Measurements from ENCODE around the gene CERS2. TPM values are rescaled to one million over a fixed set of nuclear protein-coding genes. Genes with fewer than 3 reads are reported as not detected.

CERS2 gene
- polyA plus RNA-seq, 1 of the 3 experiments (the other 2 are of a cell fraction), result 150 TPM

GRCh38 chr1:151008244-151009205 lies 33.9 kb upstream of the CERS2 start, which contains the start of gene PRUNE1:
Gene PRUNE1 (plus strand): TSS chr1:151008449. CDS start chr1:151008633, 184 bp downstream.
- no peaks in the 10 kb centered on the region for H4K20me1 ChIP-seq (ENCODE audit: insufficient read depth)
- H2AFZ ChIP-seq (ENCODE audit: low read depth), result peak within 1 kb of the TSS; percentile 93
- H3K36me3 ChIP-seq (replicated peaks in 1 of 2; ENCODE audit: control insufficient read depth in 1 of 2, insufficient read depth in 2 of 2, low read length in 1 of 2), result peaks cover 0 to 3% of the 10 kb centered on the region in 2 experiments
- no peaks in the 10 kb centered on the region for H3K27me3 ChIP-seq (ENCODE audit: insufficient read depth)
- H3K4me3 ChIP-seq (ENCODE audit: low read depth in 2 of 2, low read length in 1 of 2), result peak within 1 kb of the TSS; percentile 77 to 80
- H3K4me2 ChIP-seq, result peak within 1 kb of the TSS; percentile 91
- H3K9ac ChIP-seq, result peak within 1 kb of the TSS; percentile 84
- H3K4me1 ChIP-seq (ENCODE audit: control insufficient read depth in 1 of 2, insufficient read depth in 2 of 2, low read depth in 1 of 2, low read length in 1 of 2), result peaks cover 6 to 30% of the 10 kb centered on the region in 2 experiments; a peak in 2 of 4 replicates
- peaks cover 15% of the 10 kb centered on the region for H3F3A ChIP-seq (replicated peaks; ENCODE audit: insufficient read depth)
- ChIA-PET POLR2A (no interaction called here), CTCF (interaction anchor here (2.3 kb wide), 1 partner anchor 16 kb away, joined by 7 read pairs; no protein-coding TSS in a partner anchor)
- peaks cover 24% of the 10 kb centered on the region; the same call in 1 of the 2 replicates for H3K79me2 ChIP-seq (ENCODE audit: insufficient read depth)
- 5% methylated on average over 34 of the region's 69 CpGs for WGBS (ENCODE audit: low lambda C conversion rate)
- H3K27ac ChIP-seq (ENCODE audit: low read depth in 2 of 2, low read length in 1 of 2), result peak within 1 kb of the TSS; percentile 79 to 86
- peak; percentile 97 for DNase-seq
- no peaks in the 10 kb centered on the region for H3K9me2 ChIP-seq
- H3K9me3 ChIP-seq, result no peaks in the 10 kb centered on the region
- TF ChIP-seq MEF2A (IDR thresholded peaks at IDR 0.05; ENCODE audit: borderline replicate concordance, low read depth) (no peak), MAX (IDR thresholded peaks at IDR 0.05; ENCODE audit: low read depth) (no peak; the same call in 1 of the 2 replicates), POLR2AphosphoS5 (IDR thresholded peaks at IDR 0.05; ENCODE audit: low read depth, low read length) (peak; percentile 37; the same call in 1 of the 2 replicates), ZBTB33 (IDR thresholded peaks at IDR 0.05; ENCODE audit: borderline replicate concordance, low read depth) (no peak), NFIC (IDR thresholded peaks at IDR 0.05; ENCODE audit: borderline replicate concordance) (no peak), GATA2 (CRISPR knock-in tag; IDR thresholded peaks at IDR 0.05) (no peak), USF1 (IDR thresholded peaks at IDR 0.05; ENCODE audit: borderline replicate concordance, low read depth) (no peak), ELF1 (IDR thresholded peaks at IDR 0.05) (no peak), NRF1 (IDR thresholded peaks at IDR 0.05; ENCODE audit: low read depth, low read length) (peak; percentile 47), RXRA (IDR thresholded peaks at IDR 0.05; ENCODE audit: borderline replicate concordance, low read depth) (no peak; the same call in 1 of the 2 replicates), EP300 (IDR thresholded peaks at IDR 0.05; ENCODE audit: borderline replicate concordance in 1 of 2, low read depth in 1 of 2, low read length in 1 of 2) (no peak), SMC3 (IDR thresholded peaks at IDR 0.05; ENCODE audit: low read depth, low read length) (no peak), CHD2 (IDR thresholded peaks at IDR 0.05; ENCODE audit: low read length, partially characterized antibody) (peak; percentile 59), SIN3A (IDR thresholded peaks at IDR 0.05; ENCODE audit: borderline replicate concordance, low read depth, low read length) (peak; percentile 60; the same call in 1 of the 2 replicates), CTCF (IDR thresholded peaks at IDR 0.05) (no peak), MXI1 (IDR thresholded peaks at IDR 0.05; ENCODE audit: low read depth, low read length) (peak; percentile 78), TEAD4 (IDR thresholded peaks at IDR 0.05; ENCODE audit: borderline replicate concordance, insufficient read depth) (no peak), GABPA (IDR thresholded peaks at IDR 0.05; ENCODE audit: low read depth) (peak; percentile 77), YY1 (IDR thresholded peaks at IDR 0.05; ENCODE audit: low read depth) (0 out of 2 replicates have a peak, but pooled peaks have one; percentile 26), FOSL2 (IDR thresholded peaks at IDR 0.05; ENCODE audit: borderline replicate concordance, low read depth) (no peak), RCOR1 (IDR thresholded peaks at IDR 0.05; ENCODE audit: low read length) (peak; percentile 18; the same call in 1 of the 2 replicates), TAF1 (IDR thresholded peaks at IDR 0.05; ENCODE audit: borderline replicate concordance, low read depth, low read length) (peak; percentile 31; the same call in 1 of the 2 replicates), EZH2phosphoT487 (IDR thresholded peaks at IDR 0.05; ENCODE audit: borderline replicate concordance, low read depth) (no peak), RFX5 (IDR thresholded peaks at IDR 0.05; ENCODE audit: low read length) (peak; percentile 86), RAD21 (IDR thresholded peaks at IDR 0.05; ENCODE audit: low read length) (no peak), JUND (IDR thresholded peaks at IDR 0.05) (no peak), TCF12 (IDR thresholded peaks at IDR 0.05) (no peak), IRF3 (IDR thresholded peaks at IDR 0.05; ENCODE audit: low read depth, low read length) (no peak)
